HG03354 (cell line): ENCODE results near the gene ZFYVE21.

Experiments
- ATAC-seq: cut with Tn5 transposase; IDR thresholded peaks from one replicate; pipeline ENCODE4 v1.9.1; 2021; ENCODE audit warnings: mild to moderate bottlenecking; ENCODE audit not compliant: unreplicated experiment, poor library complexity, severe bottlenecking

Gene ZFYVE21

DNA sequence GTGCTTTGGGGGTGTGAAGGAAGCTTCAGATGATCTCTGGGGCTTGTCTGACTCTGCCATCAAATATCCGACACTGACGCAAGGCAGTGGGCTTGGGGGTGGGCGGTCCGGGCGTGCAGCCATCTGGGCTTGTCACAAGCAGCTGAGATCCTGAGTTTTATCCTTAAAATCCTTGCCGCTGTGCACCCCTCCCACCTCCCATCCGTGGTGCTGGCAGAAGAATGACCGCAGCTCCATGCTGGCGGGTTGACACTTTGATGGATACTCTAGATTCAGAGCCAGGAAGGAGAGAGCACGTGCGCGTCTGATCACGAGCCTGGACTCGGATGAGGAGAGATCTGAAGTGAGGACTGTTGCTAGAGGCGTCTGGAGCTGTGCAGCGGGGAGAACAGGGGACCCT lies 3.0 kb downstream of the ZFYVE21 start:
- no peak for ATAC-seq

- no peak for ATAC-seq
These were observed 4.1 kb downstream of the ZFYVE21 start for GRCh38 chr14:103719751-103720150.

GRCh38 chr14:103721334-103722120 lies 5.9 kb downstream of the ZFYVE21 start:
- ATAC-seq: no peak

DNA sequence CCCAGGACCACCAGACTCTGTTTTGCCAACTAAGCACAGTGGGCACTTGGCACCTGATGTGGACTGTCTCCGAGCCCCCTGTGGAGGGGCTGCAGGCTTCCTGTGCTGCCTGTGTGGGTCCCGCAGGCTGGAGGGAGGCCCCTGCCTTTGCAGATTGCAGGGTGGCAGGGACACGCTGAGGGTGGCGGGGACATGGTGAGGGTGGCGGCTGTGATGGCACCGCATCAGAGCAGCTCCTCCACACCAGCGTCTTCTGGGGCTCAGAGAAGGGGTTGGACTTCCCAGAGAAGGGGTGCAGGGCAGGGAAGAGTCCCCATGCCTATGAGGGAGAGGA lies 8.1 kb downstream of the ZFYVE21 start:
- ATAC-seq: no peak

GRCh38 chr14:103724116-103724515 lies 8.5 kb downstream of the ZFYVE21 start:
- no peak for ATAC-seq

DNA sequence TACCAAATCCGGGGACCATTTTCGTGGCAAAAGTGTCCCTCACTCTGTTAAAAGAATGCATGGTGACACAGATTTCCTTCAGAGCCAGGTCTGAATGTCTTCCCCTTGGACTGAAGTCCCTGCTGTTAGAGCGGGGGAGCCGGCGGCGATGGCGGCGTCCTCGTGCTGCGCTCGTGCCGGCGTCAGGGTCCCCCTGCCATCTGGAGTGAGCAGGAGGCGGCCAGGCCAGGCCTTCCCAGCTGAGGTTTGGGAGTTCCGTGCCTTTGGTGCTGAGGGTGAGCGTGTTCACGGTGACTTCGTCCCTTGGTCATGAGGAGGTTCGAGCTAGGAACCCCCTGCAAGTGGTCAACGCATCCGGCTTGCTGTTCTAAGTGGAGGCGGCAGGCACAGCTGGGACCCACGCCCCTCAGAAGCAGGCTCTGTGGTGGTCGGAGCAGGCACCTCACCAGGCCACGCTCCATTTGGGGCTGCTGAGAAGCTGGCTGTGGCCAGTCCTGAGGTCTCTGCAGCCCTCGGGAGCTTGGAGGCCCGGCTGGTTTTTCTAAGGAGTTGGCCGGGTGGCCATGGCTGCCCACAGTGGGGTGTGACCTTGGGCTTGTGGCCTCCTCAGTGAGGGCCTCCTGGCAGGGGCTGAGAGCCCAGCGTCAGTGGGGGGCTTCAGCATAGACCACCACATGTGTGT lies 9.5 kb downstream of the ZFYVE21 start:
- no peak for ATAC-seq

DNA sequence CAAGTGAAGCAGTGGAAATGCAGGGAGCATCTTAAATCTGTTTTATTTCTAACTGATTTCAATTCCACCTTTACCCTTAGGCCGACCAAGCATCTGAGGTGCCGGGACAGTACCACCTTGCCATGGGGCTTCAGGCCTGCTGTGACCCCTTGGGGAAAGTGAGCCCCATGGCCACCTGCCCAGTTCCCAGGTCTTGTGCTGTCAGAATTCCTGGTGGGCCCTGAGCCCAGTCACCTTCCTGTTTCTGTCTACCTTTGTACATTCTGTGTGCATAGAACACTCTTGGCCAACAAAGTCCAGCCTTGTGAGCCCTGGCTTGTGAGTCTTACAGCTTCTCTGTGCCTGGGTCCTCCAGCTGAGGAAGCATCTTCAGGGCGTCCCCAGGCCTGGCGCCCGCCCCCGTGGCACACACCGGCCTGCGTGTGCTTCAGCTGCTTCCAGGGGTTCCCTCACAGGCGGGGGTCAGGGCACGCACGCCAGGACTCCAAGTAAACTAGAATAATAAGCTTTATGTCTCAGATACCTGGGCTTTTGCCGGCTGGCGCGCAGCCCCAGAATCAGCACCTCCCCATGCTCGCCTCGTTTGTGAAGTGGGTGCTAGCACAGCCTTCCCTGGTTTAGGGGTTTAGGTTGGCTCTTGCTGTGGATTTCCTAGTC lies 10.3 kb downstream of the ZFYVE21 start:
- ATAC-seq: no peak

GRCh38 chr14:103726474-103726873 lies 10.9 kb downstream of the ZFYVE21 start:
- no peak for ATAC-seq

GRCh38 chr14:103727313-103727980 lies 11.8 kb downstream of the ZFYVE21 start:
- no peak for ATAC-seq

- no peak for ATAC-seq
These were observed 12.5 kb downstream of the ZFYVE21 start for GRCh38 chr14:103728141-103728540.

DNA sequence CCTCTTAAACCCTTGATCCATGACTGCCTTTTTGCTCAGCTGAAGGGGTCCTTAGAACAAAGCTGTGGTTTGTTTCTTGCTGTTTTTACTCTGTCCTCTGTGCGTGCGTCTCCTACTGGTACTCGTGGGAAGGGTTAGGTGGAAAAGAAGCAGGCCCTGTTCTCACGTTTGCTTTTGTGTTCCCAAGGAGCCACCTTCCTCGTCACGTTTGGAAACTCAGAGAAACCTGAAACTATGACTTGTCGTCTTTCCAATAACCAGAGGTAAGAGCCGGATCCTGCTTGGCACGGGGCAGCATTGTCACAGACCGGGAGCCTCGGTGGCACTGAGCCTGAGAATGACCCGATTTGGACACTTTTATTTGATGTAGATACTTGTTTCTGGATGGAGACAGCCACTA lies 13.1 kb downstream of the ZFYVE21 start:
- ATAC-seq: no peak

GRCh38 chr14:103729496-103730448 lies 14.2 kb downstream of the ZFYVE21 start:
- no peak for ATAC-seq

DNA sequence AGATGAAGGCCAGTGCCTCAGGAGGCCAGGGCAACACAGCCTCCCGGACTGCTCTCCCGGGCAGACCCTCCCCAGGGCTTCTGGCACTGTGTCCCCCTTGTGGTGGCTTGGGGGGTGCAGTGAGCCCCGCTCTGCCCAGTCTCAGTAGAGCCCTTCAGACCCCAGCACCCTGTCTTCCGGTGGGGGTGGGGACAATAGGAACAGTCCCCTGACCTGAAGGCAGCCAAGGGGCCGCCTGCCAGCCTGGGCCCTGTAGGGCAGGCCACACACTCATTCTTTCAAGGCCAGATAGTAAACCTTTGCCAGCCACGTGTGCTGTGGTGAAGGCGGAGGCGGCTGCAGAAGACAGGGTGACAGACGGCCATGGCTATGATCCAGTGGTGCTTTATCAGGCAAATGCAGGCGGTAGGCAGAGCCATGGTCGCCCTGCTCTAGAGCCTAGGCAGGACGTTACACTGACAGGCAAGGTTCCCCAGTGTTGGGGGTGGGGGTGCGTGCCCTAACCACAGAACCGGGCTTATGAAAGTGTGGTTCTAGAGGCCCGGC lies 15.0 kb downstream of the ZFYVE21 start:
- no peak for ATAC-seq

DNA sequence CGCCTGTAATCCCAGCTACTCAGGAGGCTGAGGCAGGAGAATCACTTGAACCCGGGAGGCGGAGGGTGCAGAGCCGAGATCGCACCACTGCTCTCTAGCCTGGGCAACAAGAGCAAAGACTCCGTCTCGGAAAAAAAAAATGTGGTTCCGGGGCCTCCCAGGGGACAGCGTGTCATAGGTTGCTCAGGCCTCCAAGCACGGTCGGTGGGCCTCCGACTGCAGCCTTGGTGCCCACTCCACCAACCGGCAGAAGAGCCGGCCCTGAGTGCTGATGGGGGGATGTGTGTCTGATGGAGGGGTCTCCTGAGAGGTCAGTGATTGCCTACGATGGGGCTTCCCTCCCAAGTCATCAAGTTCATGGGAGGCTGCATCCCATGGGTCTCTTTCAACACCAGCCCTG lies 15.9 kb downstream of the ZFYVE21 start:
- no peak for ATAC-seq

DNA sequence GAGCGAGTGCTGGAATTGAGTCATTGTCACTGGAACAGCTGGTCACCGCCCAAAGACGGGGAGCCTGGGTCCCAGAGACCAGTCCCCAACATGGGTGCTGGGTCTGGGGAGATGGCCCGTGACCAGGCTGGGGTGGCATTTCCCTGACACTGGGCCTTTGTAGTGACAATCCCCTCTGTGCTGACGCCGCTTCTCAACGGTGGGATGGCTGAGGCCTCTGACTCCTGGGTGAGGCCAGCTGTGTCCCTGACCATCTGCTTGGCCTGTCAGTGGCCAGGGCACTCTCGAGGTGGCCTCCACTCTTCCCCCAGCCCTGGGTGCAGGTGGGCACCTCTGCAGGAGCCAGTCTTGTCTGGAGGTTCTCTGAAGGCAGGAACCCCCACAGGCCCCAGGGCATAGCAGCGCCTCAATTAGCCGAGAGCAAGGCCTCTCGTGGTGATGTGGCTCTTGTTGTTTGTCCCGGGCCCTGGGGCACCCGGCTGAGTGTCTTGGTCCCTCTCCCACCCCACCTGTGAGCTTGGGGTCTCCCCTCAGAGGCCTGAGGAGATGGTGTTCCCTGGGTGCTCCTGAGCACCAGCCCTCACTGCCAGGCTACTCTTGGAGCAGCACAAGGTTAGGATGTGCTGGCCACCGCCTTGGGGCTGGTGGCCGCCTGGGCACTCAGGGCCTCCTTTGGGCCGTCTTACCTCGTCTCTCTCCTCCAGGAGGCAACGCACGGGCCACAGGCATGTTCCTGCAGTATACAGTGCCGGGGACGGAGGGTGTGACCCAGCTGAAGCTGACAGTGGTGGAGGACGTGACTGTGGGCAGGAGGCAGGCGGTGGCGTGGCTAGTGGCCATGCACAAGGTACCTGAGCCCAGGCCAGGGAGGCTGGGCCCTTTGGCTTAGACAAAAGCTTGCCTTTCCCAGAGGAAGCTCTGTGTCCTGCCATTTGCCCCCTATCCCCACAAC lies 16.6 kb downstream of the ZFYVE21 start:
- no peak for ATAC-seq

- ATAC-seq: no peak
These were observed 17.4 kb downstream of the ZFYVE21 start for GRCh38 chr14:103732868-103733620.

- ATAC-seq: no peak
These were observed 18.0 kb downstream of the ZFYVE21 start for GRCh38 chr14:103733651-103734050.
